SU-DHL-6 (cell line): ENCODE results near the gene ADK.

Experiments
- EZH2phosphoT487 ChIP-seq: fragments of 200-600 bp; sonication (generic), shearing (Covaris generic); conservative IDR thresholded peaks from 2 replicates; pipeline ENCODE4 v1.6.1; 2018; ENCODE audit warnings: mild to moderate bottlenecking, antibody characterized with exemption, low read length, moderate library complexity, mixed read lengths
- TF ChIP-seq, protein P1 (sequence below): fragments of 200-600 bp; sonication (generic); IDR thresholded peaks from one replicate; pipeline ENCODE4 v1.5.1; 2017; ENCODE audit warnings: antibody characterized with exemption, mild to moderate bottlenecking, low read length, moderate library complexity; ENCODE audit not compliant: insufficient read depth, poor library complexity, severe bottlenecking

DNA sequence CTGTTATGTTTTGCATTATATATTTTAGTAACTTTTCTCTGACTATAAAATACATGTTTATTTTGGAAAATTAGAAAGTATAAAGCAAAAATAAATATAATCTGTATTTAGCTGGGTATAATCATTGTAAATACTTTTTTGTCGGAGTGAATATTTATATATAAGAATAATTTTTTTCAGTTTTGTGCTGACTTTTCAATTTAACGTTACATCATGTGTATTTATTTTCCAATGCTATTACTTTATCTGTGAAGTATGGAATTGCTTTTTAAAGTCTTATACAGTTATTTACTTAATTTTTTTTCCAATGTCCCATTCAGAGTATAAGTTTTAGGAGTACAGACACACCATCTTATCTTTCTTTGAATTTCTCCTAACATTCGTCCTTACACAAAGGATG lies 15.6 kb upstream of the ADK start:
- TF ChIP-seq, protein P1, sequence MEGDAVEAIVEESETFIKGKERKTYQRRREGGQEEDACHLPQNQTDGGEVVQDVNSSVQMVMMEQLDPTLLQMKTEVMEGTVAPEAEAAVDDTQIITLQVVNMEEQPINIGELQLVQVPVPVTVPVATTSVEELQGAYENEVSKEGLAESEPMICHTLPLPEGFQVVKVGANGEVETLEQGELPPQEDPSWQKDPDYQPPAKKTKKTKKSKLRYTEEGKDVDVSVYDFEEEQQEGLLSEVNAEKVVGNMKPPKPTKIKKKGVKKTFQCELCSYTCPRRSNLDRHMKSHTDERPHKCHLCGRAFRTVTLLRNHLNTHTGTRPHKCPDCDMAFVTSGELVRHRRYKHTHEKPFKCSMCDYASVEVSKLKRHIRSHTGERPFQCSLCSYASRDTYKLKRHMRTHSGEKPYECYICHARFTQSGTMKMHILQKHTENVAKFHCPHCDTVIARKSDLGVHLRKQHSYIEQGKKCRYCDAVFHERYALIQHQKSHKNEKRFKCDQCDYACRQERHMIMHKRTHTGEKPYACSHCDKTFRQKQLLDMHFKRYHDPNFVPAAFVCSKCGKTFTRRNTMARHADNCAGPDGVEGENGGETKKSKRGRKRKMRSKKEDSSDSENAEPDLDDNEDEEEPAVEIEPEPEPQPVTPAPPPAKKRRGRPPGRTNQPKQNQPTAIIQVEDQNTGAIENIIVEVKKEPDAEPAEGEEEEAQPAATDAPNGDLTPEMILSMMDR: no peak
- no peak for TF ChIP-seq EZH2phosphoT487
